Measurements from ENCODE around the gene HEMK1. TPM values are rescaled to one million over a fixed set of nuclear protein-coding genes. Genes with fewer than 3 reads are reported as not detected.

The HEMK1 gene
- total RNA-seq, 1 experiment from 2014 or later = 20.9 TPM

DNA sequence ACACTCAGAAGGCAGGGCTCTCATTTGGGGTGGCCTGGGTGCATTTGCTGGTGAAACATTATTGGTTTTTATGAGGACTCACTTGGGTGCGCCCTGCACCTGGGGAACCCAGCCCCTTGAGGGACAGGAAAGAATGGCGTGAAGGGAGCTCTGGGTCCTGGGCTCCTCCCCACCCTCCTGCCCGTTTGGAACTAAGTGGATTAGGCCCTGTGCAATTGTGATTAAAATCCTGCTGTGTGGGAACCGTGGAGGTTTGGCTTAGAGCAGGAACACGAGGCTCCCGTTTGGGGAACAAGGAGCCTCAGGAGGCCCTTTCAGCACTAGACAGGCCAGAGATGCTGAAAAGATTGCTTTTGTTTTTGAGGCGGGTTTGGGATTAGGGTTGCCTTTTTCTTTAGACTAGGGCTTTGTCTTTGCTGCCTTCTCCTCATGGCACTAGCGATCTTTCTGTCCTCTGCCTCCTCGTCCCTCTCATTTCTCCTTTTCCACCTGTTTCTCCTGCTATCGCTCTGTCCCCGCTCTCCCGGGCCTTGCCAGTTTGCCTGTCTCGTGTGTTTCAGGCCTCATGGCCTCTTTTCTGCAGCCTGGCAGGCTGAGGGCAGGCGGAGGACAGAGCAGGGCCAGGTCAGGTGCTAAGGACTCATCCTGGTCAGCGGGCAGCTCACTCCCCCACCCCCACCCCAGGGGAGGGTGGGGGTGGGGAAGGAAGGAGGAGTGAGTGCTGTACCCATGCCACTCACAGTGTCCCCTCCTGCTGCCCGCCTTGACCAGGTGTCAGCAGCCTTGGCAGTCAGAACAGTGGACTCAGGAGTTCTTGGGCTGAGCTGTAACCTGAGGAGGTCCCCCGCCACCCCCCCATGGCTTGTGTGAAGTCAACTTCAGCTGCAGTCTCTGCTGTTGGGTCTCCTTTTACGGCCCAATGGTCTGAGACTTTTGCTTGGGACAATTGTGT is 56.2 kb downstream of the HEMK1 start (continued):
- TF ChIP-seq, protein P1, sequence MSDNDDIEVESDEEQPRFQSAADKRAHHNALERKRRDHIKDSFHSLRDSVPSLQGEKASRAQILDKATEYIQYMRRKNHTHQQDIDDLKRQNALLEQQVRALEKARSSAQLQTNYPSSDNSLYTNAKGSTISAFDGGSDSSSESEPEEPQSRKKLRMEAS (CRISPR knock-in tag; IDR thresholded peaks at IDR 0.05) = no peak

DNA sequence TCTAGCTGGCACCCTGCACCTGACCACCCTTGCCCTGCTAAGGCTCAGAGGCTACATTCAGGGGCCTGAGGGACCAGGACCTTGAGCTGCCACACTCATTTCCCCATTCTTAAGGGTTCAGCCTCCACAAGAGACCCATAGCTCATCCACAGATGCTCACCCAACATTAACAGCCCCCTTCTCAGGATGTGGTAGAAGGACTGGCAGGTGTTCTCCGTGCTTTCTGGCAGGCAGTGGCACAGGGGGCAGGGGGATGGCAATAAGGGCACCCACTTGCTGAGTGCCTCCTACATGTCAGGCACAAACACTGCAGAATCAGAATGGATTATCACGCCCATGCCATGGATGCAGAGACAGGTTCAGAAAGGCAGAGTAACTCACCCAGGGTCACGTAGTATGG is 57.1 kb downstream of the HEMK1 start:
- Mint-ChIP-seq H3K27ac (no peak overlapping the region), H3K36me3 (peaks cover 3% of the 10 kb centered on the region; the same call in 1 of the 2 replicates), H3K9me3 (no peaks in the 10 kb centered on the region), H3K4me1 (peaks cover 38% of the 10 kb centered on the region), H3K4me3 (no peak overlapping the region), H3K27me3 (ENCODE audit: low read depth) (no peaks in the 10 kb centered on the region)
- no peak for DNase-seq (ENCODE audit: low spot score)
- ChIA-PET CTCF (interaction anchor here (0.6 to 8.6 kb wide), 9 partner anchors 9 to 763 kb away, joined by 3 to 110 read pairs (median 3); partner anchors contain the start of genes C3orf18, CISH and MAPKAPK3), POLR2A (no interaction called here)
- no peak for ATAC-seq
- TF ChIP-seq, protein P2, sequence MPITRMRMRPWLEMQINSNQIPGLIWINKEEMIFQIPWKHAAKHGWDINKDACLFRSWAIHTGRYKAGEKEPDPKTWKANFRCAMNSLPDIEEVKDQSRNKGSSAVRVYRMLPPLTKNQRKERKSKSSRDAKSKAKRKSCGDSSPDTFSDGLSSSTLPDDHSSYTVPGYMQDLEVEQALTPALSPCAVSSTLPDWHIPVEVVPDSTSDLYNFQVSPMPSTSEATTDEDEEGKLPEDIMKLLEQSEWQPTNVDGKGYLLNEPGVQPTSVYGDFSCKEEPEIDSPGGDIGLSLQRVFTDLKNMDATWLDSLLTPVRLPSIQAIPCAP (CRISPR knock-in tag; IDR thresholded peaks at IDR 0.05) = no peak
- TF ChIP-seq, protein P3, sequence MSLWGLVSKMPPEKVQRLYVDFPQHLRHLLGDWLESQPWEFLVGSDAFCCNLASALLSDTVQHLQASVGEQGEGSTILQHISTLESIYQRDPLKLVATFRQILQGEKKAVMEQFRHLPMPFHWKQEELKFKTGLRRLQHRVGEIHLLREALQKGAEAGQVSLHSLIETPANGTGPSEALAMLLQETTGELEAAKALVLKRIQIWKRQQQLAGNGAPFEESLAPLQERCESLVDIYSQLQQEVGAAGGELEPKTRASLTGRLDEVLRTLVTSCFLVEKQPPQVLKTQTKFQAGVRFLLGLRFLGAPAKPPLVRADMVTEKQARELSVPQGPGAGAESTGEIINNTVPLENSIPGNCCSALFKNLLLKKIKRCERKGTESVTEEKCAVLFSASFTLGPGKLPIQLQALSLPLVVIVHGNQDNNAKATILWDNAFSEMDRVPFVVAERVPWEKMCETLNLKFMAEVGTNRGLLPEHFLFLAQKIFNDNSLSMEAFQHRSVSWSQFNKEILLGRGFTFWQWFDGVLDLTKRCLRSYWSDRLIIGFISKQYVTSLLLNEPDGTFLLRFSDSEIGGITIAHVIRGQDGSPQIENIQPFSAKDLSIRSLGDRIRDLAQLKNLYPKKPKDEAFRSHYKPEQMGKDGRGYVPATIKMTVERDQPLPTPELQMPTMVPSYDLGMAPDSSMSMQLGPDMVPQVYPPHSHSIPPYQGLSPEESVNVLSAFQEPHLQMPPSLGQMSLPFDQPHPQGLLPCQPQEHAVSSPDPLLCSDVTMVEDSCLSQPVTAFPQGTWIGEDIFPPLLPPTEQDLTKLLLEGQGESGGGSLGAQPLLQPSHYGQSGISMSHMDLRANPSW (CRISPR knock-in tag; conservative IDR thresholded peaks at IDR 0.05; ENCODE audit: low read depth) = no peak
- TF ChIP-seq CREM (CRISPR knock-in tag; IDR thresholded peaks at IDR 0.05) (no peak), SOX15 (CRISPR knock-in tag; IDR thresholded peaks at IDR 0.05) (no peak), TEAD1 (CRISPR knock-in tag; IDR thresholded peaks at IDR 0.05) (no peak), ZNF219 (CRISPR knock-in tag; IDR thresholded peaks at IDR 0.05; ENCODE audit: borderline replicate concordance) (no peak), ZNF317 (CRISPR knock-in tag; IDR thresholded peaks at IDR 0.05; ENCODE audit: borderline replicate concordance, low read depth) (no peak), ZNF396 (CRISPR knock-in tag; IDR thresholded peaks at IDR 0.05; ENCODE audit: borderline replicate concordance) (no peak), ZNF232 (CRISPR knock-in tag; IDR thresholded peaks at IDR 0.05) (no peak), ZNF121 (CRISPR knock-in tag; IDR thresholded peaks at IDR 0.05) (no peak), KAT7 (CRISPR knock-in tag; IDR thresholded peaks at IDR 0.05; ENCODE audit: borderline replicate concordance) (no peak)
- TF ChIP-seq, protein P4, sequence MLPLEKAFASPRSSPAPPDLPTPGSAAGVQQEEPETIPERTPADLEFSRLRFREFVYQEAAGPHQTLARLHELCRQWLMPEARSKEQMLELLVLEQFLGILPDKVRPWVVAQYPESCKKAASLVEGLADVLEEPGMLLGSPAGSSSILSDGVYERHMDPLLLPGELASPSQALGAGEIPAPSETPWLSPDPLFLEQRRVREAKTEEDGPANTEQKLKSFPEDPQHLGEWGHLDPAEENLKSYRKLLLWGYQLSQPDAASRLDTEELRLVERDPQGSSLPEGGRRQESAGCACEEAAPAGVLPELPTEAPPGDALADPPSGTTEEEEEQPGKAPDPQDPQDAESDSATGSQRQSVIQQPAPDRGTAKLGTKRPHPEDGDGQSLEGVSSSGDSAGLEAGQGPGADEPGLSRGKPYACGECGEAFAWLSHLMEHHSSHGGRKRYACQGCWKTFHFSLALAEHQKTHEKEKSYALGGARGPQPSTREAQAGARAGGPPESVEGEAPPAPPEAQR (CRISPR knock-in tag; IDR thresholded peaks at IDR 0.05) = no peak
- TF ChIP-seq, protein P5, sequence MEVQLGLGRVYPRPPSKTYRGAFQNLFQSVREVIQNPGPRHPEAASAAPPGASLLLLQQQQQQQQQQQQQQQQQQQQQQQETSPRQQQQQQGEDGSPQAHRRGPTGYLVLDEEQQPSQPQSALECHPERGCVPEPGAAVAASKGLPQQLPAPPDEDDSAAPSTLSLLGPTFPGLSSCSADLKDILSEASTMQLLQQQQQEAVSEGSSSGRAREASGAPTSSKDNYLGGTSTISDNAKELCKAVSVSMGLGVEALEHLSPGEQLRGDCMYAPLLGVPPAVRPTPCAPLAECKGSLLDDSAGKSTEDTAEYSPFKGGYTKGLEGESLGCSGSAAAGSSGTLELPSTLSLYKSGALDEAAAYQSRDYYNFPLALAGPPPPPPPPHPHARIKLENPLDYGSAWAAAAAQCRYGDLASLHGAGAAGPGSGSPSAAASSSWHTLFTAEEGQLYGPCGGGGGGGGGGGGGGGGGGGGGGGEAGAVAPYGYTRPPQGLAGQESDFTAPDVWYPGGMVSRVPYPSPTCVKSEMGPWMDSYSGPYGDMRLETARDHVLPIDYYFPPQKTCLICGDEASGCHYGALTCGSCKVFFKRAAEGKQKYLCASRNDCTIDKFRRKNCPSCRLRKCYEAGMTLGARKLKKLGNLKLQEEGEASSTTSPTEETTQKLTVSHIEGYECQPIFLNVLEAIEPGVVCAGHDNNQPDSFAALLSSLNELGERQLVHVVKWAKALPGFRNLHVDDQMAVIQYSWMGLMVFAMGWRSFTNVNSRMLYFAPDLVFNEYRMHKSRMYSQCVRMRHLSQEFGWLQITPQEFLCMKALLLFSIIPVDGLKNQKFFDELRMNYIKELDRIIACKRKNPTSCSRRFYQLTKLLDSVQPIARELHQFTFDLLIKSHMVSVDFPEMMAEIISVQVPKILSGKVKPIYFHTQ (CRISPR knock-in tag; IDR thresholded peaks at IDR 0.05) = no peak
- TF ChIP-seq, protein P6, sequence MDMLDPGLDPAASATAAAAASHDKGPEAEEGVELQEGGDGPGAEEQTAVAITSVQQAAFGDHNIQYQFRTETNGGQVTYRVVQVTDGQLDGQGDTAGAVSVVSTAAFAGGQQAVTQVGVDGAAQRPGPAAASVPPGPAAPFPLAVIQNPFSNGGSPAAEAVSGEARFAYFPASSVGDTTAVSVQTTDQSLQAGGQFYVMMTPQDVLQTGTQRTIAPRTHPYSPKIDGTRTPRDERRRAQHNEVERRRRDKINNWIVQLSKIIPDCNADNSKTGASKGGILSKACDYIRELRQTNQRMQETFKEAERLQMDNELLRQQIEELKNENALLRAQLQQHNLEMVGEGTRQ (CRISPR knock-in tag; IDR thresholded peaks at IDR 0.05) = no peak
- TF ChIP-seq, protein P7, sequence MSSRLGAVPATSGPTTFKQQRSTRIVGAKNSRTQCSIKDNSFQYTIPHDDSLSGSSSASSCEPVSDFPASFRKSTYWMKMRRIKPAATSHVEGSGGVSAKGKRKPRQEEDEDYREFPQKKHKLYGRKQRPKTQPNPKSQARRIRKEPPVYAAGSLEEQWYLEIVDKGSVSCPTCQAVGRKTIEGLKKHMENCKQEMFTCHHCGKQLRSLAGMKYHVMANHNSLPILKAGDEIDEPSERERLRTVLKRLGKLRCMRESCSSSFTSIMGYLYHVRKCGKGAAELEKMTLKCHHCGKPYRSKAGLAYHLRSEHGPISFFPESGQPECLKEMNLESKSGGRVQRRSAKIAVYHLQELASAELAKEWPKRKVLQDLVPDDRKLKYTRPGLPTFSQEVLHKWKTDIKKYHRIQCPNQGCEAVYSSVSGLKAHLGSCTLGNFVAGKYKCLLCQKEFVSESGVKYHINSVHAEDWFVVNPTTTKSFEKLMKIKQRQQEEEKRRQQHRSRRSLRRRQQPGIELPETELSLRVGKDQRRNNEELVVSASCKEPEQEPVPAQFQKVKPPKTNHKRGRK (CRISPR knock-in tag; IDR thresholded peaks at IDR 0.05; ENCODE audit: borderline replicate concordance) = no peak
